GM18907 (cell line): ENCODE results near the gene KSR2.

Experiments used
- ATAC-seq: cut with Tn5 transposase; IDR thresholded peaks from one replicate; pipeline ENCODE4 v1.9.1; 2021; ENCODE audit warnings: mild to moderate bottlenecking, moderate library complexity; ENCODE audit not compliant: unreplicated experiment

KSR2 gene

GRCh38 chr12:117968151-117968789 is 520 bp downstream of the KSR2 start:
- ATAC-seq: no peak

GRCh38 chr12:117967512-117967911 is 1.3 kb downstream of the KSR2 start:
- ATAC-seq: no peak

GRCh38 chr12:117967043-117967442 is 1.7 kb downstream of the KSR2 start:
- ATAC-seq: no peak

- ATAC-seq: no peak
Observed at GRCh38 chr12:117966511-117966910, 2.3 kb downstream of the KSR2 start.

GRCh38 chr12:117963836-117964235 is 5.0 kb downstream of the KSR2 start:
- ATAC-seq: no peak

GRCh38 chr12:117936722-117937484 is 31.9 kb downstream of the KSR2 start:
- ATAC-seq: no peak

- no peak for ATAC-seq
Observed at GRCh38 chr12:117933545-117933944, 35.2 kb downstream of the KSR2 start.

GRCh38 chr12:117926391-117926899 is 42.3 kb downstream of the KSR2 start:
- ATAC-seq: no peak

GRCh38 chr12:117921929-117922777 is 46.6 kb downstream of the KSR2 start:
- no peak for ATAC-seq

- no peak for ATAC-seq
Observed at GRCh38 chr12:117919479-117919878, 49.3 kb downstream of the KSR2 start.

GRCh38 chr12:117914686-117915085 is 54.1 kb downstream of the KSR2 start:
- ATAC-seq: no peak

GRCh38 chr12:117912756-117913155 is 56.0 kb downstream of the KSR2 start:
- ATAC-seq: no peak

GRCh38 chr12:117908411-117908810 is 60.4 kb downstream of the KSR2 start:
- ATAC-seq: no peak

GRCh38 chr12:117907108-117907689 is 61.6 kb downstream of the KSR2 start:
- ATAC-seq: no peak

GRCh38 chr12:117904051-117904450 is 64.7 kb downstream of the KSR2 start:
- ATAC-seq: no peak

- no peak for ATAC-seq
Observed at GRCh38 chr12:117903110-117903840, 65.5 kb downstream of the KSR2 start.

GRCh38 chr12:117901631-117902030 is 67.2 kb downstream of the KSR2 start:
- no peak for ATAC-seq

- ATAC-seq: no peak
Observed at GRCh38 chr12:117900561-117900960, 68.2 kb downstream of the KSR2 start.

- ATAC-seq: no peak
Observed at GRCh38 chr12:117897372-117898161, 71.2 kb downstream of the KSR2 start.

- no peak for ATAC-seq
Observed at GRCh38 chr12:117896009-117896408, 72.8 kb downstream of the KSR2 start.
